Gastroesophageal sphincter (tissue), 4 donors: ENCODE data around the gene RASL10B. TPM values are rescaled to one million over a fixed set of nuclear protein-coding genes. Genes with fewer than 3 reads are reported as not detected.
"Not testable (repeated sequence)": the region's sequence is repeated elsewhere in the genome, so short reads cannot be mapped to it uniquely, and the experiment has no call there.

Experiments used
- ATAC-seq: fragments of 150-250 bp; one replicate; pipeline ENCODE4 v1.9.1; 2016; ENCODE audit warnings: mild to moderate bottlenecking, moderate library complexity
- H3K27ac ChIP-seq, 4 donors: fragments of 200-600 bp; sonication (generic) in 3 of 4; 1 replicate in 3 of 4; 2 replicates in 1 of 4; pipeline ENCODE4 v1.5.1; 2016 to 2019
- H3K27me3 ChIP-seq: fragments of 200-600 bp; sonication (generic); one replicate; pipeline ENCODE4 v1.5.1; 2019
- H3K36me3 ChIP-seq, 2 donors: fragments of 200-600 bp; sonication (generic); one replicate each; pipeline ENCODE4 v1.5.1; 2019; ENCODE audit warnings: control low read depth in 1 of 2
- H3K4me1 ChIP-seq, 3 donors: fragments of 200-600 bp; sonication (generic); 1 replicate in 2 of 3; 2 replicates in 1 of 3; pipeline ENCODE4 v1.5.1; 2016 to 2019; ENCODE audit warnings: control low read depth in 2 of 3
- H3K4me3 ChIP-seq, 2 donors: fragments of 200-600 bp; sonication (generic); one replicate each; pipeline ENCODE4 v1.5.1; 2019; ENCODE audit warnings: mild to moderate bottlenecking in 1 of 2, moderate library complexity in 1 of 2
- H3K9me3 ChIP-seq, 3 donors: fragments of 200-600 bp; sonication (generic); one replicate each; pipeline ENCODE4 v1.5.1; 2017 to 2019; ENCODE audit warnings: control low read depth in 2 of 3
- CTCF ChIP-seq, 4 experiments: fragments of 200-600 bp in 2 of 4; fragments of 450-650 bp in 2 of 4; sonication (generic) in 1 of 4; IDR thresholded peaks; one replicate each; pipeline ENCODE4 v1.5.1; 2017 to 2019; ENCODE audit warnings: antibody characterized with exemption in 4 of 4, mild to moderate bottlenecking in 2 of 4, moderate library complexity in 2 of 4
- EP300 ChIP-seq: sonication (generic); formaldehyde crosslinking; IDR thresholded peaks from one replicate; pipeline ENCODE4 v1.6.1; 2017; ENCODE audit warnings: antibody characterized with exemption, mild to moderate bottlenecking
- POLR2A ChIP-seq, 2 donors: fragments of 450-650 bp; IDR thresholded peaks; one replicate each; pipeline ENCODE4 v1.6.1; 2017; ENCODE audit warnings: antibody characterized with exemption in 2 of 2, mild to moderate bottlenecking in 2 of 2, moderate library complexity in 1 of 2
- POLR2AphosphoS5 ChIP-seq: sonication (generic); formaldehyde crosslinking; IDR thresholded peaks from one replicate; pipeline ENCODE4 v1.6.1; 2017; ENCODE audit warnings: antibody characterized with exemption
- WGBS, 2 donors: methylation state at CpG; one replicate each; pipeline ENCODE4 v1.1.5; 2018; ENCODE audit warnings: low coverage in 1 of 2; 5-methylcytosine and 5-hydroxymethylcytosine counted together
- total RNA-seq, 4 donors: library from RNA; depleted of rRNA; stranded (reverse); fragments of >200 nt; gene quantifications; one replicate each; pipeline ENCODE4 v1.1.0, GENCODE V29; 2016

The RASL10B gene
- total RNA-seq, 4 donors from 2014 or later: 4.2 to 25.9 (median 15.4) TPM

DNA sequence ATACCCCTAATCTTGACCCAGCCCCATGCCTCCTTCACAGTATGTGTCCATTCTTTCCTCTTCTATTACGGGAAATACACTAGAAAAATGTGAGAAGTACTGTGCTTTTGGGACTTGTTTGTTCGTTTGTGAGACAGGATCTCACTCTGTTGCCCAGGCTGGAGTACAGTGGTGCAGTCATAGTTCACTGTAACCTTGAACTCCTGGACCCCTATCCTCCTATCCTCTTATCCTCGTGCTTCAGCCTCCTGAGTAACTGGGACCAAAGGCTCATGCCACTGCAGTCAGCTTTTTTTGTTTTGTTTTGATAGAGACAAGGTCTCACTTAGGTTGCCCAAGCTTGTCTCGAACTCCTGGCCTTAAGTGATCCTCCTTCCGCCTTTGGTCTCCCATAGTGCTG is 29.9 kb upstream of the RASL10B start:
- TF ChIP-seq EP300: no peak
- no peak for TF ChIP-seq CTCF (IDR thresholded peaks at IDR 0.05)
- no peak for TF ChIP-seq POLR2AphosphoS5
- TF ChIP-seq POLR2A (IDR thresholded peaks at IDR 0.05): no peak
- Histone ChIP-seq H3K9me3 (no peaks in the 10 kb centered on the region), H3K4me1 (peaks cover 0 to 6% (median 0%) of the 10 kb centered on the region in 3 donors), H3K36me3 (peaks cover 0 to 20% of the 10 kb centered on the region in 2 donors), H3K4me3 (no peak overlapping the region), H3K27me3 (no peaks in the 10 kb centered on the region), H3K27ac (no peak overlapping the region)
- no peak for ATAC-seq
- 87 to 88% methylated on average over 3 to 5 of the region's 5 CpGs for WGBS, 2 donors

- not testable (repeated sequence) for H3K27ac ChIP-seq, H3K4me3 ChIP-seq, H3K27me3 ChIP-seq, ATAC-seq, H3K4me1 ChIP-seq, H3K9me3 ChIP-seq
- peaks cover 0 to 11% of the 10 kb centered on the region in 2 donors for H3K36me3 ChIP-seq
- 91 to 100% methylated on average over 2 of the region's 2 CpGs for WGBS, 2 donors
These were observed 28.1 kb upstream of the RASL10B start for GRCh38 chr17:35703308-35703707.

GRCh38 chr17:35705230-35705629 is 26.2 kb upstream of the RASL10B start:
- H3K4me3 ChIP-seq: no peak overlapping the region
- H3K27ac ChIP-seq: no peak overlapping the region
- H3K27me3 ChIP-seq: no peaks in the 10 kb centered on the region
- TF ChIP-seq CTCF (IDR thresholded peaks at IDR 0.05): no peak
- TF ChIP-seq POLR2AphosphoS5: no peak
- TF ChIP-seq EP300: no peak
- TF ChIP-seq POLR2A (IDR thresholded peaks at IDR 0.05): no peak
- peaks cover 0 to 22% of the 10 kb centered on the region in 2 donors for H3K36me3 ChIP-seq
- ATAC-seq: no peak
- H3K9me3 ChIP-seq: no peaks in the 10 kb centered on the region
- H3K4me1 ChIP-seq: peaks cover 0 to 12% (median 0%) of the 10 kb centered on the region in 3 donors
- WGBS, 2 donors: 87 to 100% methylated on average over 1 of the region's 1 CpG

GRCh38 chr17:35705705-35706104 is 25.7 kb upstream of the RASL10B start:
- WGBS, 2 donors: 65 to 96% methylated on average over 4 to 5 of the region's 5 CpGs
- no peak for ATAC-seq
- Histone ChIP-seq H3K27ac (no peak overlapping the region), H3K27me3 (no peaks in the 10 kb centered on the region), H3K4me3 (no peak overlapping the region), H3K36me3 (peaks cover 3 to 27% of the 10 kb centered on the region in 2 donors), H3K4me1 (peaks cover 0 to 12% (median 0%) of the 10 kb centered on the region in 3 donors), H3K9me3 (no peaks in the 10 kb centered on the region)
- TF ChIP-seq POLR2A (IDR thresholded peaks at IDR 0.05): no peak
- no peak for TF ChIP-seq CTCF (IDR thresholded peaks at IDR 0.05)
- TF ChIP-seq POLR2AphosphoS5: no peak
- no peak for TF ChIP-seq EP300

DNA sequence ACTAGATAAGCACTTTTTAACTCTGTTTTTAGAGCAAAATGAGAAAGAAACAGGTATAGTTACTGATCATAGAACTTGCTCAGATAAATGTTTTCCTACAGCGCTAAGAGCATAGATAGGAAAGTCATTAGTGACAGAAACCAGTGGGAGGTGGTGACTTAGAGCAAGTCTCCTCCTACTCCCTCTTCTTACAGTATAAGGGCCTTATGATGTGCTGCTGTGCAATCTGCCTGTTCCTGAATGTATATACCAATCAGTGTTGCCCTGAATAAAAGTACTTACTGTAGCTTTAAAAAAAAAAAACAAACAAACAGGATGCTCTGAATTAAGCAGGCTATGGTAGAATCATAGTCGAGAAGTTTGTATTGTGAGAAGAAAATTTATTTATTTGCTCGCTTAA is 23.3 kb upstream of the RASL10B start:
- Histone ChIP-seq H3K27me3 (no peaks in the 10 kb centered on the region), H3K4me3 (no peak overlapping the region), H3K36me3 (peaks cover 4 to 44% of the 10 kb centered on the region in 2 donors), H3K4me1 (peaks cover 0 to 25% (median 5%) of the 10 kb centered on the region in 3 donors), H3K27ac (no peak overlapping the region), H3K9me3 (no peaks in the 10 kb centered on the region)
- ATAC-seq: no peak
- TF ChIP-seq CTCF (IDR thresholded peaks at IDR 0.05): no peak
- no peak for TF ChIP-seq POLR2AphosphoS5
- TF ChIP-seq POLR2A (IDR thresholded peaks at IDR 0.05): no peak
- TF ChIP-seq EP300: no peak
- 88 to 92% methylated on average over 3 of the region's 3 CpGs for WGBS, 2 donors
